Type B pancreatic cell (in vitro differentiated cells): ENCODE measurements around the gene UPP2. TPM values are rescaled to one million over a fixed set of nuclear protein-coding genes. Genes with fewer than 3 reads are reported as not detected.

ENCODE experiments used
- DNase-seq: peaks from one replicate; pipeline ENCODE4 v3.0.0; 2021; ENCODE audit warnings: mixed read lengths; ENCODE audit not compliant: unreplicated experiment; ENCODE audit errors: extremely low spot score
- H3K27ac Mint-ChIP-seq: 2 replicates; pipeline ENCODE4 v1.8.0; 2021; ENCODE audit warnings: mild to moderate bottlenecking, mixed read lengths
- H3K27me3 Mint-ChIP-seq: 2 replicates; pipeline ENCODE4 v1.8.0; 2021; ENCODE audit warnings: mixed read lengths
- H3K36me3 Mint-ChIP-seq: 2 replicates; pipeline ENCODE4 v1.8.0; 2021; ENCODE audit warnings: mixed read lengths
- H3K4me1 Mint-ChIP-seq: one replicate; pipeline ENCODE4 v1.8.0; 2021; ENCODE audit warnings: mixed read lengths; ENCODE audit not compliant: unreplicated experiment
- H3K4me3 Mint-ChIP-seq: 2 replicates; pipeline ENCODE4 v1.8.0; 2021; ENCODE audit warnings: mild to moderate bottlenecking, mixed read lengths
- H3K9me3 Mint-ChIP-seq: 2 replicates; pipeline ENCODE4 v1.8.0; 2021; ENCODE audit warnings: mixed read lengths
- total RNA-seq: library from RNA; stranded (reverse); gene quantifications from 2 replicates; pipeline ENCODE4 v1.2.1, GENCODE V29; 2021; ENCODE audit warnings: low replicate concordance
- TF ChIP-seq, protein P1 (sequence below): fragments of 200-600 bp; sonication (generic); conservative IDR thresholded peaks from 2 replicates; pipeline ENCODE4 v1.5.0; 2021; ENCODE audit warnings: antibody characterized with exemption, mild to moderate bottlenecking

Gene UPP2
- total RNA-seq, 1 donor from 2014 or later, result not detected

DNA sequence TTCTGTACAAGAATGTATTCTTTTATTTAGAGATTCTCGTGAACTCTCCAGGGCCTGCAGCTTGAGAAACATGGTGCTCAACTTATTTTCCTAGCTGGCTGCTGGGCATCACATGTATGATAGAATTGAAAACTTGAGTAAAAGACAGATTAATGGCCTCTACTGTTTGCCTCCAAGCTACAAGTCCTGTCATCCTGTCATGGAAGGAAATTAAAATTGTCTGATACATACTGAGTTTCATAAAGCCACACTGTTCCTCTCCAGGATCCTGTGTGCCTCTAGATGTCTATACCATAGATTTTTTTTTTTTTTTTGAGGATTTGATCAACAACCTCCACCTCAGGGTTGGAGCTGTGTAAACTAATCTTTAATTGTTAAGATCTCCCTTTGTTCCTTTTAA lies 38.5 kb downstream of the UPP2 start:
- TF ChIP-seq, protein P1, sequence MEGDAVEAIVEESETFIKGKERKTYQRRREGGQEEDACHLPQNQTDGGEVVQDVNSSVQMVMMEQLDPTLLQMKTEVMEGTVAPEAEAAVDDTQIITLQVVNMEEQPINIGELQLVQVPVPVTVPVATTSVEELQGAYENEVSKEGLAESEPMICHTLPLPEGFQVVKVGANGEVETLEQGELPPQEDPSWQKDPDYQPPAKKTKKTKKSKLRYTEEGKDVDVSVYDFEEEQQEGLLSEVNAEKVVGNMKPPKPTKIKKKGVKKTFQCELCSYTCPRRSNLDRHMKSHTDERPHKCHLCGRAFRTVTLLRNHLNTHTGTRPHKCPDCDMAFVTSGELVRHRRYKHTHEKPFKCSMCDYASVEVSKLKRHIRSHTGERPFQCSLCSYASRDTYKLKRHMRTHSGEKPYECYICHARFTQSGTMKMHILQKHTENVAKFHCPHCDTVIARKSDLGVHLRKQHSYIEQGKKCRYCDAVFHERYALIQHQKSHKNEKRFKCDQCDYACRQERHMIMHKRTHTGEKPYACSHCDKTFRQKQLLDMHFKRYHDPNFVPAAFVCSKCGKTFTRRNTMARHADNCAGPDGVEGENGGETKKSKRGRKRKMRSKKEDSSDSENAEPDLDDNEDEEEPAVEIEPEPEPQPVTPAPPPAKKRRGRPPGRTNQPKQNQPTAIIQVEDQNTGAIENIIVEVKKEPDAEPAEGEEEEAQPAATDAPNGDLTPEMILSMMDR, result no peak
- H3K27me3 Mint-ChIP-seq, result no peaks in the 10 kb centered on the region
- H3K9me3 Mint-ChIP-seq, result peaks cover 4% of the 10 kb centered on the region
- H3K4me1 Mint-ChIP-seq, result no peaks in the 10 kb centered on the region
- H3K4me3 Mint-ChIP-seq, result no peak overlapping the region
- H3K27ac Mint-ChIP-seq, result no peak overlapping the region
- no peak for DNase-seq
- no peaks in the 10 kb centered on the region for H3K36me3 Mint-ChIP-seq

DNA sequence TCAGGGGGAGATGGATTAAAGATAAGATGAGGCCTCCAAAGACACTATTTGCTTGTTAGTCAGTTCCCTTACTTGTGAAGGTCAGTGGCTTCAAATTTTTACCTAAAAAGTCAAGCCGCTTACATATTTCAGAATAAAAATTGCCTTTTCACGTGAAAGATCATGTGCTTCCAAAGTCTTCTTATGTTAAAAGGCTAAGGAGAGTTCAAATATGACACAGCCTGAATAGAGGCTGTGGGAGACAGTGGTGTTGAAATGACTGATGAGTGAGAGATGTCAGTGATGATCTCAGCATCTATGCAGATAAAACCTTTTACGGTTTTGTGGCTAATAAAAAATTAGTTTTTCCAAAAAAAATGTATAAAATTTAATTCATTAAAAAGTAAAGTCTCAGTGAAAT lies 40.5 kb downstream of the UPP2 start:
- no peak overlapping the region for H3K27ac Mint-ChIP-seq
- no peak overlapping the region for H3K4me3 Mint-ChIP-seq
- no peaks in the 10 kb centered on the region for H3K36me3 Mint-ChIP-seq
- H3K27me3 Mint-ChIP-seq, result no peaks in the 10 kb centered on the region
- peaks cover 15% of the 10 kb centered on the region for H3K9me3 Mint-ChIP-seq
- no peaks in the 10 kb centered on the region for H3K4me1 Mint-ChIP-seq
- TF ChIP-seq, protein P1, result no peak
- no peak for DNase-seq

- H3K27me3 Mint-ChIP-seq, result no peaks in the 10 kb centered on the region
- no peaks in the 10 kb centered on the region for H3K4me1 Mint-ChIP-seq
Observed at GRCh38 chr2:158142568-158143332, 41.1 kb downstream of the UPP2 start.

GRCh38 chr2:158143703-158144360 lies 42.2 kb downstream of the UPP2 start:
- Mint-ChIP-seq H3K4me3 (no peak overlapping the region), H3K4me1 (no peaks in the 10 kb centered on the region), H3K36me3 (no peaks in the 10 kb centered on the region), H3K27me3 (no peaks in the 10 kb centered on the region), H3K9me3 (peaks cover 20% of the 10 kb centered on the region), H3K27ac (no peak overlapping the region)
- TF ChIP-seq, protein P1, result no peak
- DNase-seq, result no peak

More at GRCh38 chr2:158142568-158143332, 41.1 kb downstream of the UPP2 start:
- Mint-ChIP-seq H3K4me3 (no peak overlapping the region), H3K27ac (no peak overlapping the region), H3K36me3 (no peaks in the 10 kb centered on the region), H3K9me3 (peaks cover 20% of the 10 kb centered on the region)
- DNase-seq, result no peak
- TF ChIP-seq, protein P1, result no peak

DNA sequence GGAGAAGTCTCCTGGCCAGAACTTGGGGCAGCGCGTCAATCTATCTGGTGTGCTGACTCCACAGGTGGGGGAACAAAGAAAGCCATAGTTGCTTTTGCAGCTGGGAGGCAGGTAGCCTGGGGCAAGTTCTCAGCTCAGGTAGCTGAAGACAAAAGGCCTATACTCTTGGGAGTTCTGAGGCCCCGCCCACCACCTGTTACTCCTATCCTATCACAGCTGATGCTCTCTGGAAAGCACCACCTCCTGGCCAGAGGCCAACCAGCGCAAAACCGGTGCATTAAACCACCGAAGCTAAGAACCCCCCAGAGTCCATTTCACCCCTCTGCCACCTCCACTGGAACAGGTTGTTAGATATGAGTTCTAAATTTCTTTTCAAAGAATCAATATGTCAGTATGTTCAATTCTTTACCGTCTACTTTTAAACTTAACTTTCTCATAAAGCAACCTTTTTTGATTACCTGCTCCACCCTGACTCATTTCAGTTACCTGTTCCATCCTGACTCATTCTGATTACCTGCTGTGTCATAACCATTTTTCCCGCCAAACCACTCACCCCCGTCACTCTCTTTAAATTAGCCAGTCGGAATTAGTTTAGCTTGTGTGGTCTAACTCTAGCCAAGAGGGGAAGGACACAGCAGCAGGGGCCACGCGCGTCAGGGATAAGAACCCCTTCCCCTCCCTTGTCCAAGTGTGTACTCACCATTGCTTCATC lies 43.4 kb downstream of the UPP2 start:
- no peak for DNase-seq
- H3K4me1 Mint-ChIP-seq, result no peaks in the 10 kb centered on the region
- H3K36me3 Mint-ChIP-seq, result no peaks in the 10 kb centered on the region
- no peak overlapping the region for H3K4me3 Mint-ChIP-seq
- no peaks in the 10 kb centered on the region for H3K27me3 Mint-ChIP-seq
- peaks cover 20% of the 10 kb centered on the region for H3K9me3 Mint-ChIP-seq
- H3K27ac Mint-ChIP-seq, result no peak overlapping the region
- TF ChIP-seq, protein P1, result no peak
